H9 (cell line): Measurements from ENCODE around the gene DZANK1. TPM values are rescaled to one million over a fixed set of nuclear protein-coding genes. Genes with fewer than 3 reads are reported as not detected.

ENCODE experiments used
- DNase-seq: peaks from one replicate; pipeline ENCODE4 v3.0.0-alpha.2; 2017
- H2AFZ ChIP-seq: one replicate; pipeline ENCODE4 v1.6.1; 2013; ENCODE audit warnings: mild to moderate bottlenecking, low read length, control low read depth, moderate library complexity
- H2AK5ac ChIP-seq: 2 replicates; pipeline ENCODE4 v1.6.1; 2013; ENCODE audit warnings: low read length, control low read depth, mixed read lengths; ENCODE audit not compliant: insufficient read length
- H2BK120ac ChIP-seq: one replicate; pipeline ENCODE4 v1.6.1; 2013; ENCODE audit warnings: low read depth, mild to moderate bottlenecking, low read length, control low read depth, inconsistent platforms; ENCODE audit not compliant: poor library complexity, severe bottlenecking
- H2BK12ac ChIP-seq: 2 replicates; pipeline ENCODE4 v1.6.1; 2013; ENCODE audit warnings: low read length, control low read depth, mixed read lengths, low read depth; ENCODE audit not compliant: insufficient read length
- H2BK15ac ChIP-seq: 2 replicates; pipeline ENCODE4 v1.6.1; 2013; ENCODE audit warnings: low read depth, low read length, control low read depth
- H2BK20ac ChIP-seq: one replicate; pipeline ENCODE4 v1.6.1; 2013; ENCODE audit warnings: low read depth, mild to moderate bottlenecking, low read length, control low read depth, inconsistent platforms; ENCODE audit not compliant: poor library complexity, severe bottlenecking
- H2BK5ac ChIP-seq: 2 replicates; pipeline ENCODE4 v1.6.1; 2013; ENCODE audit warnings: low read length, control low read depth, mixed read lengths; ENCODE audit not compliant: insufficient read length
- H3K14ac ChIP-seq: 2 replicates; pipeline ENCODE4 v1.6.1; 2013; ENCODE audit warnings: low read length, control low read depth; ENCODE audit not compliant: insufficient read depth
- H3K18ac ChIP-seq: 2 replicates; pipeline ENCODE4 v1.6.1; 2013; ENCODE audit warnings: low read depth, mild to moderate bottlenecking, mixed read lengths, low read length, control low read depth; ENCODE audit not compliant: insufficient read length
- H3K23ac ChIP-seq: 2 replicates; pipeline ENCODE4 v1.6.1; 2013; ENCODE audit warnings: low read length, control low read depth, mixed read lengths, low read depth; ENCODE audit not compliant: insufficient read length
- H3K23me2 ChIP-seq: 2 replicates; pipeline ENCODE4 v1.6.1; 2013; ENCODE audit warnings: low read depth, mild to moderate bottlenecking, mixed read lengths, low read length, control low read depth; ENCODE audit not compliant: insufficient read length, poor library complexity, severe bottlenecking
- H3K27ac ChIP-seq: 2 replicates; pipeline ENCODE4 v1.5.1; 2013; ENCODE audit warnings: low read length, control low read depth, mixed read lengths, low read depth; ENCODE audit not compliant: insufficient read length
- H3K27me3 ChIP-seq: 2 replicates; pipeline ENCODE4 v1.6.1; 2013; ENCODE audit warnings: low read length, control low read depth, inconsistent platforms; ENCODE audit not compliant: insufficient read depth
- H3K4ac ChIP-seq: 2 replicates; pipeline ENCODE4 v1.6.1; 2013; ENCODE audit warnings: low read depth, mild to moderate bottlenecking, control low read depth, inconsistent platforms, low read length, moderate library complexity
- H3K4me1 ChIP-seq: 2 replicates; pipeline ENCODE4 v1.6.1; 2013; ENCODE audit warnings: low read length, control low read depth, inconsistent platforms; ENCODE audit not compliant: insufficient read depth
- H3K4me2 ChIP-seq: 2 replicates; pipeline ENCODE4 v1.6.1; 2013; ENCODE audit warnings: low read length, control low read depth, mixed read lengths; ENCODE audit not compliant: insufficient read length, insufficient read depth
- H3K56ac ChIP-seq: 2 replicates; pipeline ENCODE4 v1.6.1; 2013; ENCODE audit warnings: low read depth, mild to moderate bottlenecking, mixed read lengths, low read length, control low read depth; ENCODE audit not compliant: insufficient read length
- H3K79me1 ChIP-seq: 2 replicates; pipeline ENCODE4 v1.6.1; 2013; ENCODE audit warnings: low read depth, mild to moderate bottlenecking, moderate library complexity, low read length, control low read depth, inconsistent platforms; ENCODE audit not compliant: insufficient read depth, poor library complexity, severe bottlenecking
- H3K79me2 ChIP-seq: 2 replicates; pipeline ENCODE4 v1.6.1; 2013; ENCODE audit warnings: low read length, control low read depth, inconsistent platforms; ENCODE audit not compliant: insufficient read depth
- H3K9ac ChIP-seq: 2 replicates; pipeline ENCODE4 v1.6.1; 2013; ENCODE audit warnings: low read length, control low read depth, mixed read lengths; ENCODE audit not compliant: insufficient read length; ENCODE audit errors: extremely low read depth
- H3K9me3 ChIP-seq: one replicate; pipeline ENCODE4 v1.6.1; 2013; ENCODE audit warnings: low read depth, low read length, inconsistent platforms; ENCODE audit not compliant: control insufficient read depth
- H3T11ph ChIP-seq: one replicate; pipeline ENCODE4 v1.6.1; 2013; ENCODE audit warnings: mild to moderate bottlenecking, low read length, control low read depth, inconsistent platforms
- H4K20me1 ChIP-seq: one replicate; pipeline ENCODE4 v1.6.1; 2013; ENCODE audit not compliant: control insufficient read depth, insufficient read length, insufficient read depth
- H4K5ac ChIP-seq: 2 replicates; pipeline ENCODE4 v1.6.1; 2013; ENCODE audit warnings: low read depth, mild to moderate bottlenecking, mixed read lengths, low read length, control low read depth; ENCODE audit not compliant: insufficient read length
- H4K8ac ChIP-seq: replicated peaks from 2 replicates; pipeline ENCODE4 v1.6.1; 2013; ENCODE audit warnings: low read length, control low read depth, mixed read lengths, low read depth; ENCODE audit not compliant: insufficient read length
- H4K91ac ChIP-seq: 2 replicates; pipeline ENCODE4 v1.6.1; 2013; ENCODE audit warnings: low read depth, mild to moderate bottlenecking, moderate library complexity, mixed read lengths, low read length, control low read depth; ENCODE audit not compliant: insufficient read length
- H3K27ac Mint-ChIP-seq, 3 experiments: 2 replicates in 2 of 3; 3 replicates in 1 of 3; pipeline ENCODE4 v1.8.0; 2020 to 2021; ENCODE audit warnings: mixed read lengths in 3 of 3, mild to moderate bottlenecking in 1 of 3, moderate library complexity in 1 of 3
- H3K27me3 Mint-ChIP-seq: 2 replicates; pipeline ENCODE4 v1.8.0; 2021; ENCODE audit warnings: low read depth, mild to moderate bottlenecking, moderate library complexity, mixed read lengths
- H3K36me3 Mint-ChIP-seq, 3 experiments: 2 replicates in 2 of 3; 3 replicates in 1 of 3; pipeline ENCODE4 v1.8.0; 2020 to 2021; ENCODE audit warnings: low read depth in 3 of 3, mixed read lengths in 3 of 3; ENCODE audit not compliant: insufficient read depth in 1 of 3
- H3K4me1 Mint-ChIP-seq, 2 experiments: 2 replicates each; pipeline ENCODE4 v1.8.0; 2020; ENCODE audit warnings: mixed read lengths in 2 of 2
- H3K4me3 Mint-ChIP-seq, 2 experiments: 2 replicates in 1 of 2; 3 replicates in 1 of 2; pipeline ENCODE4 v1.8.0; 2020 to 2021; ENCODE audit warnings: mild to moderate bottlenecking in 2 of 2, mixed read lengths in 2 of 2, moderate library complexity in 1 of 2
- H3K9me3 Mint-ChIP-seq, 2 experiments: 2 replicates in 1 of 2; 3 replicates in 1 of 2; pipeline ENCODE4 v1.8.0; 2020; ENCODE audit warnings: mild to moderate bottlenecking in 2 of 2, mixed read lengths in 2 of 2, moderate library complexity in 1 of 2
- CTCF ChIP-seq: fragments of 200-600 bp; sonication (generic); conservative IDR thresholded peaks from 3 replicates; pipeline ENCODE4 v1.8.0; 2021; ENCODE audit warnings: antibody characterized with exemption, mild to moderate bottlenecking
- WGBS: extraction: QIAGEN DNeasy Blood & Tissue Kit; methylation state at CpG from one replicate; pipeline ENCODE4 v1.1.7; 2013; ENCODE audit warnings: missing lambda C conversion rate, low lambda C conversion rate, mixed read lengths; ENCODE audit not compliant: insufficient read length; ENCODE audit errors: extremely low coverage; 5-methylcytosine and 5-hydroxymethylcytosine counted together
- long read RNA-seq: library from polyadenylated mRNA; unstranded; transcript quantifications from one replicate; pipeline ENCODE4 v2.0.0, GENCODE V29; 2020
- total RNA-seq: library from RNA; stranded (reverse); gene quantifications from 2 replicates; pipeline ENCODE4 v1.2.1, GENCODE V29; 2021

Gene DZANK1
- total RNA-seq, result 9.6 and 10.5 TPM in 2 replicates
- long read RNA-seq, partial matches to known transcripts, result 5 of 21 reads
- long read RNA-seq, other reads (novel, unspliced or antisense), result 15 of 21 reads

- Histone ChIP-seq H4K5ac (peak within 1 kb of the TSS; percentile 92), H3K27ac (peak within 1 kb of the TSS; percentile 83), H2AFZ (peak within 1 kb of the TSS; percentile 60), H4K8ac (peak within 1 kb of the TSS; percentile 89), H3K4ac (no peak within 1 kb of the TSS), H4K91ac (no peak within 1 kb of the TSS), H2BK15ac (no peak within 1 kb of the TSS), H3K18ac (peak within 1 kb of the TSS; percentile 99), H3K79me1 (peaks cover 4% of the 10 kb centered on the region), H3K9me3 (no peaks in the 10 kb centered on the region), H3T11ph (no peak within 1 kb of the TSS), H4K20me1 (no peaks in the 10 kb centered on the region), H2BK20ac (no peak within 1 kb of the TSS), H3K9ac (peak within 1 kb of the TSS; percentile 92), H3K14ac (peak within 1 kb of the TSS; percentile 93), H3K4me2 (peak within 1 kb of the TSS; percentile 100), H2AK5ac (no peak within 1 kb of the TSS), H2BK120ac (no peak within 1 kb of the TSS), H3K23me2 (peaks cover 11% of the 10 kb centered on the region), H3K27me3 (no peaks in the 10 kb centered on the region), H3K4me1 (no peaks in the 10 kb centered on the region), H3K56ac (peak within 1 kb of the TSS; percentile 28), H3K23ac (no peak within 1 kb of the TSS), H2BK5ac (peak within 1 kb of the TSS; percentile 94), H3K79me2 (peaks cover 9% of the 10 kb centered on the region), H2BK12ac (no peak within 1 kb of the TSS)
- Mint-ChIP-seq H3K4me1 (peaks cover 10 to 13% of the 10 kb centered on the region in 2 experiments), H3K4me3 (peak within 1 kb of the TSS; percentile 98 to 99), H3K27ac (peak within 1 kb of the TSS; percentile 100), H3K36me3 (peaks cover 0 to 7% (median 5%) of the 10 kb centered on the region in 3 experiments; a peak in 3 of 7 replicates), H3K9me3 (no peaks in the 10 kb centered on the region), H3K27me3 (no peaks in the 10 kb centered on the region)
- no CpG with 5 or more reads among the region's 57 CpGs for WGBS
- TF ChIP-seq CTCF, result no peak
- peak; percentile 97 for DNase-seq
Measured at GRCh38 chr20:18466894-18467730, at the start of gene DZANK1, which contains the start of gene POLR3F. Gene DZANK1, minus strand, starts transcription at chr20:18467030. Its CDS starts 1,672 bp downstream, at chr20:18465358. Gene POLR3F, plus strand, starts transcription at chr20:18467390. Its CDS starts 117 bp downstream, at chr20:18467507.
